Superior temporal gyrus (tissue), 1 donor: ENCODE data around the gene GNG14.
"Not testable (repeated sequence)": the region's sequence is repeated elsewhere in the genome, so short reads cannot be mapped to it uniquely, and the experiment has no call there.

ENCODE experiments used
- DNase-seq: peaks from one replicate; pipeline ENCODE4 v3.0.0-alpha.2; 2016; ENCODE audit errors: extremely low spot score

Gene GNG14

DNA sequence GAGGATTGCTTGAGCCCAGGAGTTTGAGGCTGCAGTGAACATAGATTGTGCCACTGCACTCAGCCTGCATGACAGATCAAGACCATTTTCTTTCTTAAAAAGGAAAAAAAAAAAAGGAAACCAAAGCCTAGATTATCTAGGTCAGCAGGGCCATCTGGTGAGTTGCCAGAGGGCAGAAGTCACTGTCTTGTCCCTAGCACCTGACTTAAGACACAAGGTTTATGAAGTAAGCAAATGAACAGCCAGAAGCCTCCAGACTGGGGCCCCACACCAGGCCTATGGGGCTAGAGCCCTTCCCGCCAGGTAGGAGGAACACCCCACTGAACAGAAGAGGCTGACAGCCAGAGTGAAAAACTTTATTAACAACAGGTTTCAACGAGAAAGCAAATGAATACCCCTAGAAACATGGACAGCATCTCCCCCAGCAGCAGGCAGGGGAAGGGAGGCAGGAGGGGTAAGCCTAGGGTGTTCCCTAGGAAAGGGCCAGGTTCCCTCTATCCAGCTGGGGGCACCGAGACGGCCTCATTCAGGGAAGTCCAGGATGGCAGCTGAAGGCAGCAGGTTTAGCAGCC lies 20.0 kb upstream of the GNG14 start:
- DNase-seq, result no peak

DNA sequence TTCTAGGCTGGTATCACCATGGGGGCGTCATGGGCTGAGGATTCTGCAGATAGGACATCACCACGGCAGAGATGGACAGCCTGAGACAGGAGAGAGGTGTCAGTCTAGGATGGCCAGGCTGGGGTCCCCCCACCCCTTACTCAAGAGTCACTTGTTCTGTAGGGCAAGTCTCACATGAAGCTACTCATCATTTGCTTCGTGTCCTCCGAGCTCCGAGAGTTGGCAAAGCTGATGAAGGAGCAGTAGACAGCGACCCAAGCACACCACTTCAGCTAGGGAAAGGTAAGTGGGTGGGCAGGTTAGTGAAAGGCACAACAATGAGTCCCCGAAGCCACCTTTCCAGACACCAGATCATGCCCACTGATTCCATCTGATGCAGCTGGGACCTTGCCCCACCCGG lies 19.5 kb upstream of the GNG14 start:
- no peak for DNase-seq

DNA sequence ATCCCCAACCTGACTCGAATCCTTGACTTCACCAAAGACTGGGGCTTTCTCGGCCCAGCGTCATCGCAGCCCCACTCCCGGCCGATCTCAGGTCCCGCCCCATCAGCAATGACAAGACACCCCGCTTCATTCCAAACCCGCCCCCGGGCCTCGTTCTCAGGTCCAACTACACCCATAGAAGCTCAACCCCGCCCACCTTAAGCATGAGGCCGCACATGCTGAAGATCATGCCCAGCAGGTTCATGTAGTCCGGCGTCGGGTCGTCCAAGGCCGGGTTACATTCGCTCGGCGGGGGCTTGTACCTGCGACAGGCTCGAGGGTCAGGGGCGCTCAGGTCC lies 18.9 kb upstream of the GNG14 start:
- no peak for DNase-seq

DNA sequence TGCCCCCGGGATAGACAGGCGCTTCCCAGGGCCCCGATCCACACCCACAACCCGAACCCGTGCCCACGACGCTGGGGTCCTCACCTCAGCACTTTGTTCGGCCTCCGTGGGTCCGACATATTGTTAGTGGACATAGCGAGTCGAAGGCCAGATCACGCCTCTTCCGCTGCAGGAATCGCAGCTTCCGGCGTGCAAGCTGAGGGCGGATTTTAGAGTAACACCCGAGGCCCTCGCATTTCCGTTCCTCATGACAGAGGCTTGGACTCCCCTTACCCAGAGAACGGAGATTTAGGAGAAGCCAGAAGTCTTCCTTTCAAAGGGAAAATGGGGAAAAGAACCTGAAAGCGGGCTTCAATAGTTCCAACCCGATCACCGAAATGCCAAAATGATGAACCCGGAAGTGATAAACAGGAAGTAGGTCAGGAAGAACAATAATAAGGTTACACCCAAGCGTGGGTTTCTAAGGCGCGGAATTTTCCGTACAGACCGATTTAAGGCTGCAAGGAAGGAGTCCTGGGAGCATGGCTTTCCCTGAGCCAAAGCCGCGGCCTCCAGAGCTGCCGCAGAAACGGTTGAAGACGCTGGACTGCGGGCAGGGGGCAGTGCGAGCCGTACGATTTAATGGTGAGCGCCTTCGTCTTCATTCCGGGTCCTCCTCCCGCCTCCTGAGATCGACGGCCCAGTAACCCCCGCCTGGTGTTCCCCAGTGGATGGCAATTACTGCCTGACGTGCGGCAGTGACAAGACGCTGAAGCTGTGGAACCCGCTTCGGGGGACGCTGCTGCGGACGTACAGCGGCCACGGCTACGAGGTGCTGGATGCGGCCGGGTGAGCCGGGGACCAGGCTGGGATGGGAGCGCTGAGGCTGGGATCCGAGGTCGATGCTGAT lies 18.3 kb upstream of the GNG14 start:
- DNase-seq, result peak; percentile 93

DNA sequence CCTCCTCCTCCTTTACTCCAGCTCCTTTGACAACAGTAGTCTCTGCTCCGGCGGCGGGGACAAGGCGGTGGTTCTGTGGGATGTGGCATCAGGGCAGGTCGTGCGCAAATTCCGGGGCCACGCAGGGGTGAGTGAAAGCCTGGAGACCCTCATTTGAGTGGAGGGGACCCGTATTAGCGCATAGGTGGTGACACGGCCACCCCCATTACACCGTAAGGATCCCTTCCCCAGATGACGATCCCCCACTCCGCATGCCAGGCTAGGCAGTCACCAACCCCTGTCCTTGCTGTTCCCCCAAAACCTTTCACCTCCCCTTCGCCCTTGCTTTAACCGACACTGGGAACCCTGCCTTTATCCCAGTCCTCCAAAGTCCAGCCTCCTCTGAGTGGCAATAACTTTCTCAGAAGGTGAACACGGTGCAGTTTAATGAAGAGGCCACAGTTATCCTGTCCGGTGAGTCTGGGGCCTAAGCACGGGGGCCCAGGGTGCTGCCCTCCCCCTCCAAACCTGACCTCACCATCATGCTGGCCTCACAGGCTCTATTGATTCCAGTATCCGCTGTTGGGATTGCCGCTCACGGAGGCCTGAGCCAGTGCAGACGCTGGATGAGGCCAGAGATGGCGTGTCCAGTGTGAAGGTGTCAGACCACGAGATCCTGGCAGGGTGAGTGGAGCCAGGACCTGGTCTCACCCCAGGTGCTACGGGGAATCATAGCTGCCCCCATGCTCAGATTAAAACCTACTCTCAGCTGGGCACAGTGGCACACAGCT lies 17.5 kb upstream of the GNG14 start:
- no peak for DNase-seq

DNA sequence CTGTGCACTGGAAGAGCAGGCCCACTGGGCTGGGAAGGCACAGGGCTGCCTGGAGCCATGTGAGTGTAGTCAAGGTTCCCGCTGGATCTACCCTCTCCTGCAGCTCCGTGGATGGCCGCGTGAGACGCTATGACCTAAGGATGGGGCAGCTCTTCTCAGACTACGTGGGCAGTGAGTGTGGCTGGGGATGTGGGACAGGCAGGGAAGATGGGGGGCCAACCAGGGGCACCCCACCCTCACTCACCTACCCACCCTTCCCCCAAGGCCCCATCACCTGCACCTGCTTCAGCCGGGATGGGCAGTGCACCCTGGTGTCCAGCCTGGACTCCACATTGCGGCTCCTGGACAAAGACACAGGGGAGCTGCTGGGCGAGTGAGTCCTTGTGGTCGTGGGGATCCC lies 15.1 kb upstream of the GNG14 start:
- DNase-seq, result no peak

DNA sequence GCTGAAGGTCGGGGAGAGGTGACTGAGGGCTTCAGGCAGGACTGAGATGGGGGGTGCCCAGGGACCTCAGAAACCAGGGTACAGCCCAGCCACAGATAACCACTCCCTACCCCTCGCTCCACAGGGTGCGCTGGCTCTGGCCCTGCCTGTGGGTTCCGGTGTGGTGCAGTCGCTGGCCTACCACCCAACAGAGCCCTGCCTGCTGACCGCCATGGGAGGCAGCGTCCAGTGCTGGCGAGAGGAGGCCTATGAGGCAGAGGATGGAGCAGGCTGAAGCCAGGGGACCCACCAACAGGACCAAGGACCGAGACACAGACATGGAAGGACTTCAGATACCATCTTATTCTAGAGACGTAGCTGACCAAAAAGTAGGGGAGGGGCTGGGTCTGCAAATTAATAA lies 12.4 kb upstream of the GNG14 start:
- no peak for DNase-seq

DNA sequence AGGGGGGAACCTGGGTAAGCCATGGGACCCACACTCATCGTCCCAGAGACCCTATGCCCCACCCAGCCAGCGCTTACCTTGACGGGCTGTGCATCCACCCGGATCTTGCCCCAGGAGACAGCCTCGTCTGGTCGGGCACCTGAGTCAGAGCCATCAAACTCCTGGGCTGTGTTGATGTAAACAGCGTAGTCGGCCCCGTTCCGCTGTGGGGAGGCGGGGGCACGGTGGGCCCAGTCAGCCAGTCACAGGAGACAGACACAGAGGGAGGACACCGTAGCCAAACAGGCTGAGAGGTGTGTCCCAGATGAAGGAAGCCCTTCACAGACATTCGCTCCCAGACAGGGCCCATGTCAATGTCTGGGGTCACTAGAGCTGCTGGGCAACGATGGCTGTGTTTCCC lies 11.9 kb upstream of the GNG14 start:
- no peak for DNase-seq

DNA sequence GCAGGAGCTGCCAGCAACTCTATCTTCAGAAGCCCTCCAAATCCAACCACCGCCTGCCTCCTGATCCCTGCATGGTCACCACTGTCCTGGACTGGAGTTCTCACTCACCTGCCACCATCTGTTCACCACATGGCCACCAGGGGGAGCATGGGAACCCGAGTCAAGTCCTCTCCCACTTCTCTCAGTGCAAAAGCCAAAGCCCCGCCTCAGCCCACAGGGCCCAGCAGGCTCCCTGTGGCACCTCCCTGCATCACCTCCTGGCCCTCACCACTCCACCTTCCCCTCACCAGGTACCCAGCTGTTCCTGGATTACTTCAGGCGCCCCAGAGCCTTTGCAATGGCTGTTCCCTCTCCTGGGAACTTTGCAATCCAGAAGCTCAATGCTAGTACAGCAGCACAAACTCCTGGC lies 11.4 kb upstream of the GNG14 start:
- DNase-seq, result peak; percentile 76

DNA sequence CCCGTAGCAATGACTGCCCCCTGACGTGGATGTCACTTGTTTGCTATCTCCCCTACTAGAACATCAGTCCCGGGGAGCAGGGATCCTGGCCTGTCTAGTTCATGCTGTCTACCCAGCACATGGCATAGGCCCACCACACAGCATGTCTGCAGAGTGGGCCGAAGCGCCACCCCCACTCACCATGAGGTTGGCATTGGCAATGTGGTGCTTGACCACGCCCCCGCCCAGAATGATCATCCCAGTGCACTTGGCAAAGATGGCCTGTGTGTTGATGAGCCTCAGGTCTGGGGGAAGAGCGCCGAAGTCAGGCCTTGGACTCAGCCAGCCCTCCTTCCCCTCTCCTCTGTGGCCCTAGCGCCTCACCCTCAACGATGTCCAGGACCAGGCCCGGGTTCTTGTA lies 10.9 kb upstream of the GNG14 start:
- DNase-seq, result no peak

DNA sequence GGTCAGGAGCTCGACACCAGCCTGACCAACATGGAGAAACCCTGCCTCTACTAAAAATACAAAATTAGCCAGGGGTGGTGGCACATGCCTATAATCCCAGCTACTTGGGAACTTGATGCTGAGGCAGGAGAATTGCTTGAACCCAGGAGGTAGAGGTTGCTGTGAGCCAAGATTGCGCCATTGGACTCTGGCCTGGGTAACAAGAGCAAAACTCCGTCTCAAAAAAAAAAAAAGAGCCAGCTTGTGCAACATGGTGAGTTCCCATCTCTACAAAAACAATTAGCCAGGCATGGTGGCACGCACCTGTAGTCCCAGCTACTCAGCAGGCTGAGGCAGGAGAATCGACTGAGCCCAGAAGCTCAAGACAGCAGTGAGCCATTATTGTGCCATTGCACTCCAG lies 9.8 kb upstream of the GNG14 start:
- DNase-seq, result not testable (repeated sequence)

DNA sequence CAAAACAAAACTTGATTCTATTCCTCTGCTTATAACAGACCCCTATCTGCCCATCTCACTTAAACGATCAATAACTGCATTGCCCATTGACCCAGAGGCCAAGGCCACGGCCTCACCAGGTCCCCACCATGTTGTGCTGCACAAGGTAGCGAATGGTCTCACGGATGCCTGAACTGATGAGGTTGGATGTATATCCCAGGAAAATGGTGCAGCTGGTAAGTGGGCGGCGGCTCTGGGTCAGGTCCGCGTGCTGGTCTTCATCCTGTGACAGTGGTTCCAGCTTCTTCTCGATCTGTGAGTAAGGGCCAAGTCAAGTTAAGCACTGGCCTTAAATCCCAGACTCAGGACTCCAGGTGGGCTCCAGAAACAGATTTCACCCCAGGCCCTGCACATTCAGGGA lies 7.8 kb upstream of the GNG14 start:
- DNase-seq, result no peak

DNA sequence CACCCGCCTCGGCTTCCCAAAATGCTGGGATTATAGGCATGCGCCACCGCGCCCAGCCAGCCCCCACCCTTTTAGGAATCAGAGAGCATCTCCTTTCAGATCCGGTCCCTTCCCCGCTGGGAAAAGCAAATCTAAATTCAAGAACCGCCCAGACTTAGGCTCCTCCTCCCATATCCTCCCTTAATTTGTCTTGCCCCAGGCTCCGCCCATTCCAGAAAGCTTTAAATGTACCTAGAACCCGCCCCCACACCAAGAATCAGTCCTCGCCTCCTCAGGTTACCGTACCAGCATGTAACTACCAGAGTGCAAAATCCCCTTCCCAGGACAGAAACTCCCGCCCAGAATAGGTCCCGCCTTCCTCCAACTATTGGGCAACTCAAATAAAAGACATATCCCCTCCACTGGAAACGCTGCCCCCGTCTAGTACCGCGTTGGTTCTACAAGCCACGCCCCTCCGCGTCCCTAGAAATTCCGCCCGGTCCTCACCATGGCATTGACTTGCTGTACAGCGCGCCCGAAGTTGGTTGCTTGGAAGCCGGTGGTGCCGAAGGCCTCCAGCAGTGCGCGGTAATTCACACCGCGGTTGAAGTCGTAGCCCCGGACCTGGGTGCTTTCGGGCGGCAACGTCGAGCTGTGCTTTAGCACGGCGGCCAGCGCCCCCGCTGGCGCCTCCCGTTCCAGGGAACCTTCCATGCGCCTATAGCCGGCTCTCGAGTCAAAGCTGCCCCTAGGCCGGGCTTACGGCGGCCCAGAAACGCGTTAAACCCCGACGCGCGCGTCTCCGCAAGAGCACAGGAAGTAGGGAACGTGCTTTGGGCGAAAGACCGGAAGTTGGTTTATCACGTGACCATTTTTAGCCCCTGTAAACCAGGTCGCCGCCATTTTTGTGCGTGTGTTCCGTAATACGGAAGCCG lies 6.5 kb upstream of the GNG14 start, which contains the start of gene DHPS:
TSS of gene DHPS (minus strand) at position 807 of the 914 bp plus-strand sequence. CDS start at position 693, 114 bp downstream.
- peak; percentile 99 for DNase-seq

DNA sequence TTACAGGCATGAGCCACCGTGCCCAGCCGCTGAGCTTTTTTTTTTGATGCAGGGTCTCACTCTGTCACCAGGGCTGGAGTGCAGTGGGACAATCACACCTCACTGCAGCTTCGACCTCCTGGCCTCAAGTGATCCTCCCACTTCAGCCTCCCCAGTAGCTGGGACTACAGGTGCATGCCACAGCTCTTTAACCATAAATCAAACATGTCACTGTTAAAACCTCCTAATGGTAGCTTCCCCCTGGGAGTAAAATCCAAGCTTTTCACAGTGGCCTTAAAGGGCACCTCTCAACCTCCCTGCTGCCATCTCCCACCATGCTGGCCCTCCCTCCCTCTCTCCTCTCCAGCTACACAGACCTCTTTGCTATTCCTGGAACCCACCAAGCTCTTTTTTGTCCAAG lies 2.0 kb upstream of the GNG14 start:
- no peak for DNase-seq

DNA sequence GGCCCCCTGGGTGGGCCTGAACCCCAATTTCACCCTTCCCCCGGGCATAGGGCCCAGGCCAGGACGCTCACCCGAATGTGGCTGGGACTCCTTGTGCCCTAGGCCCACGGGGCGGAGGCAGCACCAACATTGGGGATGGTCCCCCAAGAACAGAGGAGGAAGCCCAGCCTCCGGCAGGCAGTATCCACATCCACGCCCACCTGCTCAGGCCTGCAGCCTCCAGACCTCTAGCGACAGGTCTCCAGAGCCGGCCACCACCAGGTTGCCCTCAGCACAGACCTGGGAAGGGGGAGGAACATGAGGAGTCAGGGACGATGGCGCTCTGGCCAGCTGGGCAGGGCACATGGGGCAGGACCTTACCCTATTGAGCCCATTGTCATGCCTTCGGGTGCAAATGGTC lies 1.2 kb downstream of the GNG14 start:
- DNase-seq, result no peak

DNA sequence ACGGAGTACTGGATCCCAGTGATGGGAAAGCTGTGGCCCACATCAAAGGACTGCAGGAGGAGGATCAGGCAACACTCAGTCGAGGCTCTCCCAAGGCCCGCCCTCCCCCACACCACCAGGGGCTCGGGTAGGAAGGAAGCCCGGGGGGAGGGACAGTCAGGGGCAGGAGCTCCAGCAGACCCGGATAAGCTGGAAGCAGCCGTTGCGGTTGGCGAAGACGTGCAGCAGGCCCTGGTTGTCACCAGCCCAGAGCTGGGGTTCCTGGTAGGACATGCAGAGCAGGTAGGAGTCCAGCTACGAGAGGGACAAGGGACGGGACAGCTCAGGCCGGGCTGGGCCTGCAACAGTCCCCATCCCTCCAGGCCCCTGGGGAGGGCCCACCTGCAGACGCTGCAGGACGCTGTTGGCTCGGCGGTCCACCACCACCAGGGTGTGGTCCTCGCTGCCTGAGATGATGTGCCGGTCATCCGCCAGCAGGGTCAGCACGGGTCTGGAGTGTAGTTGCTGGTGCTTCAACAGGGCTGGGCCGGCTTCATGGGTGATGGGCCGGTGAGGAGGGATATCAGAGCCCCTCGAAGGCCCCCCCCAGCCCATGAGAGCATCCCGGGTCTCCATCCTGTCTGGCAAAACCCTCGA lies 1.9 kb downstream of the GNG14 start:
- DNase-seq, result no peak

DNA sequence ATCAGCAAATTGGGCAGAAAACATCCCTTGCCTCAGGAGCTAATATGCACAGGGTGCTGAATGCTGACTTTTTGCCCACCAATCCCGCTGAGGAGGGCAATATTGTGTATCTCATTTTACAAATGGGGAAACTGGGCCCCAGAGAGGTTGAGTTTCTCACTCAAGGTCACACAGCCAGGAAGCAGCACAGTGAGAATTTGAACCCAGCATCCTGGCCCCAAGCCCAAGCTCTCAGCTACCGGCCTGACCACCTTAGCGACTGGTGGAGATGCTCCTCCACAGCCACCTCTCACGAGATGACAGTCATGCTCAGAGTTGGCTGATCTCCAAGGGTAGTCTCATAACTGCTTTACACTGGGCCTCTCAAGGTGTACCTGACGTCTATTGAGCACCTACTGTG lies 5.2 kb downstream of the GNG14 start:
- no peak for DNase-seq

DNA sequence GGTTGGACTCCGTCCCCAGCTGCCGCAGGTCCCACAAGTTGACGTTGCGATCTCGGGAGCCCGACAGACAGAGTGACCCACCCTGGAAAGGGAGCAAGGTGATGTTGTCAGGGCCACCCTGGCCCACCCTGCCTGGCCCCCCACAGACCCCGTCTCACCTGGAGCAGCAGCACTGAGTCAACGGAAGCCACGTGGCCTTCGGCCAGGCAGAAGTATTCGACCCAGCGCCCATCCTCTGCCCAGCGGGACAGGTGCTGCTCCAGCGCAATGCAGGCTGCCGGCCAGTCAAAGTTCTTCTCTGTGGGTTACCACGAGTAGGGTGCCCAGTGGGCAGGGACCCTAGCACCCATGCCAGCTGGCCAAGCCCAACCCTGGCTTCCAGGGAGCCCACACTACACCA lies 6.8 kb downstream of the GNG14 start:
- DNase-seq, result no peak

DNA sequence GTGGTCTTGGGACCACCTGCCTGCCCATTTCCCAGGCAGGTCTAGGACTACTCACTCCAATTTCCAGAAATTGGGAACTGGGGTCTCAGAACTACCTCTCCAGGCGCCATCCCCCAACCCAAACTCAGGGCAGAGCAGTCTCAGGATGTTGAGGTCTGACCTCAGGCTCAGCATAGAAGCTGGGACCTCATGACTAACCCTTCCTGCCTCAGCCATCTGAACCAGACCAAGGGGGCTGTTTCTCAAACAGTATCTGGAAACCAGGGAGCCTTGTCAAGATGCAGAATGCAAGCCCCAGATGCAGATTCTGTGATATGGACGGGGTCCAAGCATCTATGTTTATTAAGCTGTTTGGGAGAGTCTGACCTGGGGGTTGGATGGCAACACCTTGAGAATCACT lies 7.3 kb downstream of the GNG14 start:
- no peak for DNase-seq

DNA sequence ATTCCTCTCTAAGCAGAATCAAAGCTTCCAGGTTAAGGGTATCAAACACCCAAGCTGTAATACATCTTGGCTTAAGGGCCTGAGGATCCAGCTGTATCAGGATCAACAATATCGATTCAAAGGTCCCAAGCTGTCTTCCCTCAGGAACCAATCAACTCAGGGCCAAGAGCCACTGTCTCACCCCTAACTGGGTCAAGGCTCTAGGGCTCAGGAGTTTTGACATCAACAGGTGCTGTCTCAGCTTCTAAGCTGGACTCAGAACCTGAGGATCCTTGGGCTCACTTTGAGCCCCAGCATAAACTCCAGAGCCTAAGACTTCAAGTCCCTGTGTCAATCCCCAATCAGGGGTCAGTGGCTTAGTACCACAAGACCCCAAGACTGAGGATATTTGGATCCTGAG lies 7.7 kb downstream of the GNG14 start:
- no peak for DNase-seq

DNA sequence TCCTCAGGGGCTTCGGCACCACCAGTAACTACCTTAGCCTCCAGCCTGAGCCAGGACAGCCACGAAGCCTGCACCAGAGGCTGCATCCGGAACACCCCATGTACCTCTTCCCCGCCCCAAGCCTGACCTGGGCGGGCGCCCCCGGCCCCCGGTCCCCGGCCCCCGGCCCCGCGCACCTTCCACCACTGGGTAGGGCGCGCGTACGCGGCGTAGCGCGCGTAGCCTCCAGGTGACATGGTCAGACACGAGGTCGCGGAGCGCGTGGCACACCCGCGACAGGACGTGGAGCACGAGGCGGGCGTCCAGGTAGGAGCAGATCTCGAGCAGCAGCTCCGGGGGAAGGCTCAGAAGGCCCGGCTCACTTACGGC lies 8.2 kb downstream of the GNG14 start:
- DNase-seq, result no peak
